ENCODE results near the gene ZNF106.

The ZNF106 gene

DNA sequence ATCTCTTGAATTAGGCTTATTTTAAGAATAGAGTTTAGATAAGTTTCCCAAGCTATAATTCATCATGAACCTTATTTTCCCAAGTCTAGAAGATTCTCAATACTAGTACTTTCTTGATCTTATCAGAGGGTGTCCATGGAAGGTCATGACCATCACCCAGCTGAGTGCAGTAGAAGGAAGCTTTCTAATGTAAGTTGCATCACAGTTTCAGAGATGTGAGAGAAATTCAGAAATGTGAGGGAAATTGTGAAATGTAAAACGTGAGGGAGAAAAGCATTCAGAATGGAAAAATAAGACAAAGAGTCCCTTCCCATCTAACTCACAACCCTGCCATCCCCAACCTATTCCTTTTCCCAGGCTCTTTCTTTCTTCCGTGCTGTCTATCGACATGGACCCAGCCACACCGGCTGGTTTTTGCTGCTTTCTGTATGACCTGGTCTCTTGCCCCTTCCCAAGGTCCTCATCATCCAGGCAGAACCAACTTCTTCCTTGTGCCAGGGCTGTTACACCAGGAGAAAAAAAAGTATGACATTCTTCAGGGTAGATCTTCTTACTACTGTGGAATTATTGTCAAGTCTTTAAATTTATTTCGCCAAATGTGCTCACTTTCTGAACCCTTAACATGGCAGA, 124.9 kb downstream of the ZNF106 start:
- DNase-seq (ENCODE audit: insufficient read length, low spot score) (no peak), FAIRE-seq (no peak)
- no peak for TF ChIP-seq TAF1 (IDR thresholded peaks at IDR 0.05; ENCODE audit: low read depth, low read length)
- no peak for TF ChIP-seq POLR2AphosphoS5 (IDR thresholded peaks at IDR 0.05; ENCODE audit: low read depth, low read length)

DNA sequence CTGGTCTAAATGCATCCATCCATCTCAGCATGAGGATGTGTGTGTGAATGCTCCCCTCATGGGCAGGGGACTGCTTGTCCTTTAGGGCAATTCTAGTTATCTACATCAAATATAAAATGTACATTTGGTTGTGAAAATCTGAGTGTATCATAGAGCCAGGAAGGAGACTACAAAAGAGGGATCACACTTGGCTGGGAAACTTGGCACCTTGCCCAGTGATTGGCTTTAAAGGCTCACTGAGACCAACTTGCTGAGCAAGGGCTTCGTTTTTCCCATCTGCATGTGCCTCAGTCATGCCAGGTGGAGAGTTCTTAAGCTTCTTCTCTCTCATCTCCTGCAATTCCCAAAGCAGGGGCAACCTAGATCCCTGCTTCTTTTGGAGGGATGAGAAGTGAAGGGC, 126.4 kb downstream of the ZNF106 start:
- DNase-seq (ENCODE audit: insufficient read length, low spot score), result no peak
- FAIRE-seq, result no peak
- TF ChIP-seq POLR2AphosphoS5 (IDR thresholded peaks at IDR 0.05; ENCODE audit: low read depth, low read length) (no peak), SPI1 (IDR thresholded peaks at IDR 0.05; ENCODE audit: low read depth, low read length) (no peak), TAF1 (IDR thresholded peaks at IDR 0.05; ENCODE audit: low read depth, low read length) (no peak), POLR2A (IDR thresholded peaks at IDR 0.05; ENCODE audit: low read depth, low read length) (no peak), POU2F2 (IDR thresholded peaks at IDR 0.05; ENCODE audit: low read depth, low read length) (no peak), PAX5 (IDR thresholded peaks at IDR 0.05; ENCODE audit: insufficient read depth, low read length, severe bottlenecking) (no peak)

DNA sequence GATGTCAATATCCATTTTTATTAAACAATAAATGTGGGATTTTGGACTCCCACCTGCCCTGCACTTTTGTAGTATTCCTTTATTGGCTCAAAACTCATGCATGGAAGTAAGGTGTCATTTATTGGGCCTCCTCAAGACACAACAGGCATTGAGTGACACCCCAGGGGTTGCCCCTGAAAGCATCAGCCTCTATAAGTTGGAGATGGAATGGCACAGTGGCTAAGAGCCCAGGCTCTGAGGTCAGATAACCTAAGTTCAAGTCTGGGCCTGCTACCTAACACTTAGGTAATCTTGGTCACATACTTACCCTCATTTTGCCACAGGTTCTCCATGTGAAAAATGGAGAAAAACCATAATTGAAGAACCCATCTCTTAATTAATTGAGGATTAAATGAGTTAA, 127.0 kb downstream of the ZNF106 start:
- TF ChIP-seq PAX5 (IDR thresholded peaks at IDR 0.05; ENCODE audit: insufficient read depth, low read length, severe bottlenecking) (no peak), POU2F2 (IDR thresholded peaks at IDR 0.05; ENCODE audit: low read depth, low read length) (no peak), TAF1 (IDR thresholded peaks at IDR 0.05; ENCODE audit: low read depth, low read length) (no peak), POLR2AphosphoS5 (IDR thresholded peaks at IDR 0.05; ENCODE audit: low read depth, low read length) (no peak), SPI1 (IDR thresholded peaks at IDR 0.05; ENCODE audit: low read depth, low read length) (no peak), POLR2A (IDR thresholded peaks at IDR 0.05; ENCODE audit: low read depth, low read length) (no peak)
- DNase-seq (ENCODE audit: insufficient read length, low spot score) (no peak), FAIRE-seq (no peak)

GRCh38 chr15:42363487-42363886, 127.5 kb downstream of the ZNF106 start:
- TF ChIP-seq POLR2A (IDR thresholded peaks at IDR 0.05; ENCODE audit: low read depth, low read length) (no peak), POU2F2 (IDR thresholded peaks at IDR 0.05; ENCODE audit: low read depth, low read length) (no peak), PAX5 (IDR thresholded peaks at IDR 0.05; ENCODE audit: insufficient read depth, low read length, severe bottlenecking) (no peak), SPI1 (IDR thresholded peaks at IDR 0.05; ENCODE audit: low read depth, low read length) (no peak), TAF1 (IDR thresholded peaks at IDR 0.05; ENCODE audit: low read depth, low read length) (no peak), POLR2AphosphoS5 (IDR thresholded peaks at IDR 0.05; ENCODE audit: low read depth, low read length) (no peak)
- DNase-seq (ENCODE audit: insufficient read length, low spot score), result no peak
- no peak for FAIRE-seq

Measured in GM12891 (cell line).